Measurements from ENCODE around the gene SRMS. TPM values are rescaled to one million over a fixed set of nuclear protein-coding genes. Genes with fewer than 3 reads are reported as not detected.
A peak's percentile ranks its signal among the peaks of the same experiment; 100 is the strongest.

SRMS gene
- total and polyA plus RNA-seq, 2 of the 13 experiments (the other 11 are each of a cell fraction or from before 2014, with no cell fraction given): not detected

- TF ChIP-seq HMGXB4 (CRISPR knock-in tag; IDR thresholded peaks at IDR 0.05; ENCODE audit: borderline replicate concordance in 1 of 2, low read depth in 1 of 2): peak in 1 of 2 experiments; percentile 27; a peak in 2 of 4 replicates
- no peak for TF ChIP-seq TFDP1 (CRISPR knock-in tag; IDR thresholded peaks at IDR 0.05; ENCODE audit: borderline replicate concordance)
- TF ChIP-seq, protein P1, sequence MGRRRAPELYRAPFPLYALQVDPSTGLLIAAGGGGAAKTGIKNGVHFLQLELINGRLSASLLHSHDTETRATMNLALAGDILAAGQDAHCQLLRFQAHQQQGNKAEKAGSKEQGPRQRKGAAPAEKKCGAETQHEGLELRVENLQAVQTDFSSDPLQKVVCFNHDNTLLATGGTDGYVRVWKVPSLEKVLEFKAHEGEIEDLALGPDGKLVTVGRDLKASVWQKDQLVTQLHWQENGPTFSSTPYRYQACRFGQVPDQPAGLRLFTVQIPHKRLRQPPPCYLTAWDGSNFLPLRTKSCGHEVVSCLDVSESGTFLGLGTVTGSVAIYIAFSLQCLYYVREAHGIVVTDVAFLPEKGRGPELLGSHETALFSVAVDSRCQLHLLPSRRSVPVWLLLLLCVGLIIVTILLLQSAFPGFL (CRISPR knock-in tag; IDR thresholded peaks at IDR 0.05): 0 out of 2 replicates have a peak, but pooled peaks have one; percentile 64
- 0 out of 2 replicates have a peak, but pooled peaks have one; percentile 52 for TF ChIP-seq CCDC6 (CRISPR knock-in tag; IDR thresholded peaks at IDR 0.05)
- no peak; the same call in 1 of the 2 replicates for TF ChIP-seq ZNF574 (CRISPR knock-in tag; IDR thresholded peaks at IDR 0.05)
- TF ChIP-seq ZNF549 (CRISPR knock-in tag; IDR thresholded peaks at IDR 0.05): 0 out of 2 replicates have a peak, but pooled peaks have one; percentile 40
- TF ChIP-seq, protein P2, sequence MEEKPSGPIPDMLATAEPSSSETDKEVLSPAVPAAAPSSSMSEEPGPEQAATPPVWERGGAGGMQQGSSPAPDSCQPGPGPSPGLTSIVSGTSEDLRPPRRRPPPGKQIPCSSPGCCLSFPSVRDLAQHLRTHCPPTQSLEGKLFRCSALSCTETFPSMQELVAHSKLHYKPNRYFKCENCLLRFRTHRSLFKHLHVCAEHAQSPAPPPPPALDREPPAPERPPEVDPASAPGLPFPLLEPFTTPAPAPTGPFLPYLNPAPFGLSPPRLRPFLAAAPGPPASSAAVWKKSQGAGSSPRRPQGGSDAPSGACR (CRISPR knock-in tag; IDR thresholded peaks at IDR 0.05): peak; percentile 70; the same call in 1 of the 2 replicates
- 0 out of 2 replicates have a peak, but pooled peaks have one; percentile 40 for TF ChIP-seq PAX8 (CRISPR knock-in tag; IDR thresholded peaks at IDR 0.05; ENCODE audit: borderline replicate concordance)
- TF ChIP-seq, protein P3, sequence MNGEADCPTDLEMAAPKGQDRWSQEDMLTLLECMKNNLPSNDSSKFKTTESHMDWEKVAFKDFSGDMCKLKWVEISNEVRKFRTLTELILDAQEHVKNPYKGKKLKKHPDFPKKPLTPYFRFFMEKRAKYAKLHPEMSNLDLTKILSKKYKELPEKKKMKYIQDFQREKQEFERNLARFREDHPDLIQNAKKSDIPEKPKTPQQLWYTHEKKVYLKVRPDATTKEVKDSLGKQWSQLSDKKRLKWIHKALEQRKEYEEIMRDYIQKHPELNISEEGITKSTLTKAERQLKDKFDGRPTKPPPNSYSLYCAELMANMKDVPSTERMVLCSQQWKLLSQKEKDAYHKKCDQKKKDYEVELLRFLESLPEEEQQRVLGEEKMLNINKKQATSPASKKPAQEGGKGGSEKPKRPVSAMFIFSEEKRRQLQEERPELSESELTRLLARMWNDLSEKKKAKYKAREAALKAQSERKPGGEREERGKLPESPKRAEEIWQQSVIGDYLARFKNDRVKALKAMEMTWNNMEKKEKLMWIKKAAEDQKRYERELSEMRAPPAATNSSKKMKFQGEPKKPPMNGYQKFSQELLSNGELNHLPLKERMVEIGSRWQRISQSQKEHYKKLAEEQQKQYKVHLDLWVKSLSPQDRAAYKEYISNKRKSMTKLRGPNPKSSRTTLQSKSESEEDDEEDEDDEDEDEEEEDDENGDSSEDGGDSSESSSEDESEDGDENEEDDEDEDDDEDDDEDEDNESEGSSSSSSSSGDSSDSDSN (CRISPR knock-in tag; IDR thresholded peaks at IDR 0.05): peak; percentile 59
- TF ChIP-seq GABPB1 (CRISPR knock-in tag; IDR thresholded peaks at IDR 0.05): peak; percentile 80; the same call in 1 of the 2 replicates
- TF ChIP-seq MTA1 (CRISPR knock-in tag; IDR thresholded peaks at IDR 0.05; ENCODE audit: borderline replicate concordance): 0 out of 2 replicates have a peak, but pooled peaks have one; percentile 24
- TF ChIP-seq SAFB2 (CRISPR knock-in tag; IDR thresholded peaks at IDR 0.05; ENCODE audit: borderline replicate concordance, low read depth): no peak
- TF ChIP-seq CC2D1A (CRISPR knock-in tag; IDR thresholded peaks at IDR 0.05): no peak
- TF ChIP-seq ZMAT3 (CRISPR knock-in tag; conservative IDR thresholded peaks at IDR 0.05): peak; percentile 21; the same call in 1 of the 2 replicates
- TF ChIP-seq MTA3 (CRISPR knock-in tag; IDR thresholded peaks at IDR 0.05): no peak
- TF ChIP-seq KDM6A (CRISPR knock-in tag; IDR thresholded peaks at IDR 0.05; ENCODE audit: low read depth): 0 out of 2 replicates have a peak, but pooled peaks have one; percentile 26
- no peak for TF ChIP-seq CEBPG (CRISPR knock-in tag; IDR thresholded peaks at IDR 0.05)
These were observed 26.7 kb upstream of the SRMS start, which contains the start of gene HELZ2 (continued) for GRCh38 chr20:63574156-63574828.
